ENCODE data around the gene ZNF280B. TPM values are rescaled to one million over a fixed set of nuclear protein-coding genes. Genes with fewer than 3 reads are reported as not detected.

ZNF280B gene
- total RNA-seq, 1 experiment from 2014 or later = 8.2 TPM

GRCh38 chr22:22531770-22532546, 23.4 kb upstream of the ZNF280B start:
- Histone ChIP-seq H2BK15ac (ENCODE audit: low read depth, low read length) (no peak overlapping the region), H3K9me3 (ENCODE audit: control insufficient read depth, low read depth, low read length) (no peaks in the 10 kb centered on the region), H3K18ac (ENCODE audit: insufficient read length, low read depth, low read length) (no peak overlapping the region), H4K20me1 (ENCODE audit: control insufficient read depth, insufficient read depth, insufficient read length) (no peaks in the 10 kb centered on the region), H3K27me3 (ENCODE audit: insufficient read depth, low read length) (peaks cover 4% of the 10 kb centered on the region; the same call in 1 of the 2 replicates), H2AK5ac (ENCODE audit: insufficient read length, low read length) (no peak overlapping the region), H4K5ac (ENCODE audit: insufficient read length, low read depth, low read length) (no peak overlapping the region), H3K23me2 (ENCODE audit: insufficient read length, low read depth, low read length, poor library complexity, severe bottlenecking) (no peaks in the 10 kb centered on the region), H3K4me1 (ENCODE audit: insufficient read depth, low read length) (no peaks in the 10 kb centered on the region), H3K79me2 (ENCODE audit: insufficient read depth, low read length) (no peaks in the 10 kb centered on the region), H3K14ac (ENCODE audit: insufficient read depth, low read length) (no peak overlapping the region), H3K9ac (ENCODE audit: extremely low read depth, insufficient read length, low read length) (no peak overlapping the region), H3K27ac (ENCODE audit: insufficient read length, low read depth, low read length) (no peak overlapping the region), H2AFZ (ENCODE audit: low read length) (no peak overlapping the region), H3T11ph (ENCODE audit: low read length) (no peak overlapping the region), H4K91ac (ENCODE audit: insufficient read length, low read depth, low read length) (no peak overlapping the region), H3K79me1 (ENCODE audit: insufficient read depth, low read depth, low read length, poor library complexity, severe bottlenecking) (no peaks in the 10 kb centered on the region), H3K23ac (ENCODE audit: insufficient read length, low read depth, low read length) (no peak overlapping the region), H2BK120ac (ENCODE audit: low read depth, low read length, poor library complexity, severe bottlenecking) (no peak overlapping the region), H4K8ac (replicated peaks; ENCODE audit: insufficient read length, low read depth, low read length) (no peak overlapping the region), H3K56ac (ENCODE audit: insufficient read length, low read depth, low read length) (no peak overlapping the region), H2BK5ac (ENCODE audit: insufficient read length, low read length) (no peak overlapping the region), H2BK12ac (ENCODE audit: insufficient read length, low read depth, low read length) (no peak overlapping the region), H2BK20ac (ENCODE audit: low read depth, low read length, poor library complexity, severe bottlenecking) (no peak overlapping the region), H3K4ac (ENCODE audit: low read depth, low read length) (no peak overlapping the region), H3K4me2 (ENCODE audit: insufficient read depth, insufficient read length, low read length) (no peak overlapping the region)
- TF ChIP-seq, protein P1, sequence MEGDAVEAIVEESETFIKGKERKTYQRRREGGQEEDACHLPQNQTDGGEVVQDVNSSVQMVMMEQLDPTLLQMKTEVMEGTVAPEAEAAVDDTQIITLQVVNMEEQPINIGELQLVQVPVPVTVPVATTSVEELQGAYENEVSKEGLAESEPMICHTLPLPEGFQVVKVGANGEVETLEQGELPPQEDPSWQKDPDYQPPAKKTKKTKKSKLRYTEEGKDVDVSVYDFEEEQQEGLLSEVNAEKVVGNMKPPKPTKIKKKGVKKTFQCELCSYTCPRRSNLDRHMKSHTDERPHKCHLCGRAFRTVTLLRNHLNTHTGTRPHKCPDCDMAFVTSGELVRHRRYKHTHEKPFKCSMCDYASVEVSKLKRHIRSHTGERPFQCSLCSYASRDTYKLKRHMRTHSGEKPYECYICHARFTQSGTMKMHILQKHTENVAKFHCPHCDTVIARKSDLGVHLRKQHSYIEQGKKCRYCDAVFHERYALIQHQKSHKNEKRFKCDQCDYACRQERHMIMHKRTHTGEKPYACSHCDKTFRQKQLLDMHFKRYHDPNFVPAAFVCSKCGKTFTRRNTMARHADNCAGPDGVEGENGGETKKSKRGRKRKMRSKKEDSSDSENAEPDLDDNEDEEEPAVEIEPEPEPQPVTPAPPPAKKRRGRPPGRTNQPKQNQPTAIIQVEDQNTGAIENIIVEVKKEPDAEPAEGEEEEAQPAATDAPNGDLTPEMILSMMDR (conservative IDR thresholded peaks at IDR 0.05) = no peak
- Mint-ChIP-seq H3K9me3 (no peaks in the 10 kb centered on the region), H3K27ac (no peak overlapping the region), H3K4me3 (no peak overlapping the region), H3K36me3 (ENCODE audit: insufficient read depth in 1 of 3, low read depth in 3 of 3) (no peaks in the 10 kb centered on the region), H3K4me1 (no peaks in the 10 kb centered on the region), H3K27me3 (ENCODE audit: low read depth) (peaks cover 93% of the 10 kb centered on the region)
- WGBS (ENCODE audit: extremely low coverage, insufficient read length, low lambda C conversion rate) = no CpG with 5 or more reads among the region's 7 CpGs
- no peak for DNase-seq
